ENCODE results near the gene SRPX2. TPM values are rescaled to one million over a fixed set of nuclear protein-coding genes. Genes with fewer than 3 reads are reported as not detected.
"Not testable (repeated sequence)": the region's sequence is repeated elsewhere in the genome, so short reads cannot be mapped to it uniquely, and the experiment has no call there.

SRPX2 gene
- polyA plus RNA-seq, 4 donors, result 10.5 to 13.0 (median 11.6) TPM

DNA sequence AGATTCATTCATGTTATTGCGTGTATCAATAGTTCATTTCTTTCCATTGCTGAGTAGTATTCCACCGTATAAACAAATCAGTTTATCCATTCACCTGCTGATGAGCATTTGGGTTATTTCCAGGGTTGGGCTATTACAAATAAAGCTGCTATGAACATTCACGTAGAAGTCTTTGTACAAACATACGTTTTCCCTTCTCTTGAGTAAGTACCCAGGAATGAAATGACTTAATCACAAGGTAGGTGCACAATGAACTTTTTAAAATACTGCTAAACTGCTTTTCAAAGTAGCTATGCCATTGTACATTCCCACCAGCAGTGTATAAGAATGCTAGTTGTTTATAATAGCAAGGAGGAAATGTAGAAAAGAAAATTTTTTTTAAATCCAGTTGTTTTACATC is 52.0 kb downstream of the SRPX2 start:
- no peak for DNase-seq (ENCODE audit: low read depth in 4 of 4, low spot score in 3 of 4)

DNA sequence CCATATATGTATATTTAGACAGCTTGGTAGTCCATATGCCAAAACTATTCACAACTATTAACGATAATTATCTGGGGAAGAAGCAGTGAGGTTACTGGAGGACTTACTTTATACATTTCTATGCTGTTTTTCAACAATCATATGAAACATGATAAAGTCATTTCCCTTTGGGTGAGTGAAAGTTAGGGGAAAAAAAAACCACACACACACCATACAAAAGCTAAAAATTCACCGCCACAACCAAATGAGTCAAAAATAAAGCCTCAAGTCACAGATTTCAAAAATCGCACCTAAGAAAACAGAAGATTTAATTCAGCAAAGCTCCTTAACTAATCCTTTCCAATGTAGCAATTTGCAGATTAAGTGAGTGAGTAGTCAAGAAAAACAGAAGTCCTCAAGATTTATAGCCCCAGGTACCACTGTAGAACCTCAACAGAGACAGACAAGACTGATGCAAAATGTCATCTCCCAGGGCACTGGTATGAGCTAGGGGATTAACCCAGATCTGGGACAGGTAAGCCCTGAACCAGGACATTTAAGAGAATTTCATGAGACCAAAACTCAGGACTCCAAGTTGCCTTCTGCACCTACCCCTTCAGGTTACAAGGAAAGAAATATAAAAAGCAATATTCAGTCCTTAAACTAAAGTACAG is 52.8 kb downstream of the SRPX2 start:
- no peak for DNase-seq (ENCODE audit: low read depth in 4 of 4, low spot score in 3 of 4)

DNA sequence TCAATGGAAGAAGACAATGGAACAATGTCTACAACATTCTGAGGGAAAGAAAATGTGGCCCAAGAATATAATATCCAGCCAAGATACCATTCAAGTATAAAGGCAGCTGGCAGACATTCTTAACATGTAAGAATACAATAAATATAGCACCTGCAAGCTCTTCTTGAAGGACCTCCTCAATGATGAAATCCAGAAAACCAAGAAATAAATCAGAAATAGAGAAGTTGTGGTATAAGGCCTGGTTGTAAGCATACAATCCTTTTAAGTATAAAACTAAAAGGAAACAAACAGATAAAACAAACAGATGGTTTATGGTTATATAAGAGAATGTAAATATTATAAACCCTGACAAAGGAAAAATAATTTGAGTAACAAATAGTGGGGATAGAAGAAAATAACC is 54.6 kb downstream of the SRPX2 start:
- DNase-seq (ENCODE audit: low read depth in 4 of 4, low spot score in 3 of 4), result no peak

DNA sequence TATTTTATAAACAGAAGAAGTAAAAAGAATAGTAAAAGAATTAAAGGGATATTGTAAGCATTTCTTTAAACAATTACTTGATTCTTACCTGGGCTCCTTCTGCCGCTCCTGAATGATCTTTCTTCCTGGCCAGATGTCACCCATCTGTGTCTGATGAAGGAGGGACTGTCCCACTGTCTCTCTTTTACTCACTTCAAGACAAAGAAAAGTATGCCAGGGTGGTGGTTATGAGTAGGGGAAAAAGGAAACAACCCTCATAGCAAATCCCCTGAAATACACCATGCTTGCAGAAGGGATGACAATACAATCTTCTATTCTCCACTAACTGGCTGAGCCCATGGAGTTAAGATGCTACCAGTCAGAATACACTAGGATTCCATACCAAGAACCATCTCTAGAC is 56.8 kb downstream of the SRPX2 start:
- DNase-seq (ENCODE audit: low read depth in 4 of 4, low spot score in 3 of 4), result no peak

DNA sequence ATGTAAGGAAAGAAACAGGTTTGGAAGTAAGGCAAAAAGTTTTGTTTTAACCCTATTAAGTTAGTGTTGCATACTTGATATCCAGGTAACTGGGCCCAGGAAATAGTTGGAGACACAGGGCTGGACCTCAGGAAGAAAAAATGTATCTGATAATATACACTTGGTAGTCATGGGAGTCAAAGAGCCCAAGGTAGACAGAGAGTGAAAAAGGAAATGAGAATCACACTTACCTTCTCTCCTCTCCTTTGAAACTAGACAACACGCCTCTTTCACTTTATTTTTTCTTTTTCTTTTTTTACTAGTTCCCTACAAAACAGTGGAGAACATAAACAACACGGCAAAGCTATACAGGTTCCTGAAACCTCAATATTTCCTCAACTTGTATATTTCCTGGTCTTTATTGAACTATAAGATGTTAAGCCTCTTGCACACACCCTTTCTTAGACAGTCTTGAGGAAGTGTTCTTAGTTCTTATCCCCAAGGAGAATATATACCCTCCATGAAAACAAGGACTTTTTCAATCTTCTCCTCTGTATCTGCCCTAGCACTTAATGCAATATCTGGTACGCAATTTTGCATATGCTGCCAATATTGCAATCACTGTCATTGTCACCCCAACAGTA is 60.7 kb downstream of the SRPX2 start:
- DNase-seq (ENCODE audit: low read depth in 4 of 4, low spot score in 3 of 4), result no peak

DNA sequence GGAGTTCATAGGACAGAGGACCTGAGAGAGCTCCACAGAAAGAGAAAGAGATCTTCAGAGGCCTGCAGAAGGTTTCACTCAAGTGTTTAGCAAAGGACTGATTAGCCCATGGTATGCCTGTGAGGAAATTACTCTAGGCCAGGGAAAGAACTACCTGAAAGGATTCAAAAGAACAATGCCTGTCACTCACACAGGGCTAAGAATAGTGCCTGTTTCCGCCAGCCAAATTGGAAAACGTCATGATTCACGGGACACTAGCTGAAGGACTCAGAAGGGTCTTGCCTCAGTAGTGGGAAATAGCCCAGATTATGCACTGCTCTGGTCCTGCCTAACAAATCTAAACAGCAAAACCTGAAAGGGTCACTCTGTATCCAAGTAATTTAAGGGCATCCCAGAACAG is 66.8 kb downstream of the SRPX2 start:
- no peak for DNase-seq (ENCODE audit: low read depth in 4 of 4, low spot score in 3 of 4)

DNA sequence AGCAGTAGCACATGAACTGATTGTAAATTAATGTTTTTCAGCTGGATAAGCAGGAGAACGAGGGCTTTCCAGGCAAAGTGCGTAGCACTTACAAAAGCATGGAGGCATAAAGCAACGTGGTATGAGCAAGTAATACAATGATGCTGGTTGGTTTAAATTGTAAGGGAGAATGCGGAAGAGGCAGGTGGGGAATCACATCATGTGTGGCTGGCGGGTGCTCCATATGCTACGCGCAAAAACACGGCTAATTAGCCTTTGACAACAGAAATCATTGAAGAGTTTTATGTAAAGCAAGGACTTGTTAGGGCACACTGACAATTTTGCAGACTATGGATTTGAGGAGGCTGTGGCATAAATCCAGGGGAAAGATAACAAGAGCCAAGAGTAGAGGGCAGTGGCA is 73.4 kb downstream of the SRPX2 start:
- DNase-seq (ENCODE audit: low read depth in 4 of 4, low spot score in 3 of 4), result no peak

DNA sequence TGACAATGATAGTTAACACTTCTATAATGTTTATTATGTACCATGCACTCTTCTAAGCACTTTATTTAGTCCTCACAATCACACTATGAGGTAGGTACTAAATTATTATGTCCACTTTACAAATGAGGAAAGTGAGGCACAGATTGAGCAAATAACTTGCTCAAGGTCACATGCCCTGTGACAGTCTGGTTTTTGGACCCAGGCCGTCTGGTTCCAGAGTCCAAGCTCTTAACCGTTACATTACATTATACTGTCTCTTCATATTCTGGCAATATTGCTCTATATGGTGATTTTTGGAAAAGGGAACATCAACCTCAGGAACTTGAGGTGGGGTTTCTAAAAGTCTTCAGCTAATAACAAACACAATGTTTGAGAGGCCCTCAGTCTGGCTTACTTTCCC is 75.1 kb downstream of the SRPX2 start:
- DNase-seq (ENCODE audit: low read depth in 4 of 4, low spot score in 3 of 4), result no peak

DNA sequence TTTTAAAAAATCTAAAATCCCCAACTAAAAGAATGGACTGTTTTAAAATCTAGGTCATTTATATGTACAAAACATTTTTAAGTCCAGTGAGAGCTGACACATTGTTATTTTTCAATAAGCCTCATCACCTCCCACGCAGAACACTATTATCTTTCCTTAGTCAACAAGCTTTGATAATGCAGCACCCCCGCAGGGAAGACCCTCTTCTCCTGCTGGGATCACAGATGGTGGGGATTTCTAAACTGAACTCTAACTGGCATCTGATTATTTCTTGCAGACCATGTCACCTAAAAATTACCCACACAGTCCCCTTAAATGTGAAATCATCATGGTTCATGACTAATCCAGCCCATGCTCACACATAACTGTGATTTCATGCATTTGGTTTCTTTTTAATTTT is 76.3 kb downstream of the SRPX2 start:
- no peak for DNase-seq (ENCODE audit: low read depth in 4 of 4, low spot score in 3 of 4)

DNA sequence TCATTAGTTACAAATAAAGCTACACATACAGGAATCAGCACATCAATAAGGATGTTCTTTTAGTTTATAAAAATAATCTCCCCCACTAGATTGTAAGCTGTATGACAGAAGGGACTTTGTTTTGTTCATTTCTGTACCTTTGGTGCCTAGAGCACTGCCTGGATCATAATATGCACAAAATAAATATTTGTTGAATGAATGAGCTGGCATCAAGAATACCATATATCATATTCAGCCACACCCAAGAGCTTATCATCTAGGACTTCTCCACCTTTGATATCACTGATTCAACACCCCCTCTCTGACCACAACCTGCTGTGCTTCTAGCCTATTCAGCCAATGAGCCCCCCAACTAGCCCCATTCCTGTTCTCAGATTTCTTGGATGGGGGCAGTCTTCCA is 77.3 kb downstream of the SRPX2 start:
- DNase-seq (ENCODE audit: low read depth in 4 of 4, low spot score in 3 of 4), result no peak

DNA sequence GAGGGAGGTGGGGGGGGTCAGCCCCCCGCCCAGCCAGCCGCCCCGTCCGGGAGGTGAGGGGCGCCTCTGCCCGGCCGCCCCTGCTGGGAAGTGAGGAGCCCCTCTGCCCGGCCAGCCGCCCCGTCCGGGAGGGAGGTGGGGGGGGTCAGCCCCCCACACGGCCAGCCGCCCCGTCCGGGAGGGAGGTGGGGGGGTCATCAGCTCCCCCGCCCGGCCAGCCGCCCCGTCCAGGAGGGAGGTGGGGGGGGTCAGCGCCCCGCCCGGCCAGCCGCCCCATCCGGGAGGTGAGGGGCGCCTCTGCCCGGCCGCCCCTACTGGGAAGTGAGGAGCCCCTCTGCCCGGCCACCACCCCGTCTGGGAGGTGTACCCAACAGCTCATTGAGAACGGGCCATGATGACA is 80.0 kb downstream of the SRPX2 start:
- DNase-seq (ENCODE audit: low read depth in 4 of 4, low spot score in 3 of 4), result not testable (repeated sequence)

Other genes with a start within 250 kb of the SRPX2 start
- gene PCDH19, start 233.9 kb upstream of the SRPX2 start, polyA plus RNA-seq (ENCODE audit: insufficient read length in 4 of 4), result 1 to 10 TPM; 2.2 to 3.5 (median 2.7) TPM
- 1 to 10 TPM; 3.2 to 3.8 (median 3.5) TPM for gene TNMD, start 59.3 kb upstream of the SRPX2 start, polyA plus RNA-seq (ENCODE audit: insufficient read length in 4 of 4)
- 100 to 1,000 TPM; 161 to 184 (median 176) TPM for gene TSPAN6, start 7.4 kb upstream of the SRPX2 start, polyA plus RNA-seq (ENCODE audit: insufficient read length in 4 of 4)
- gene SYTL4, start 87.9 kb downstream of the SRPX2 start, polyA plus RNA-seq (ENCODE audit: insufficient read length in 4 of 4), result 10 to 100 TPM; 22.6 to 24.1 (median 23.5) TPM
- gene CSTF2, start 176.2 kb downstream of the SRPX2 start, polyA plus RNA-seq (ENCODE audit: insufficient read length in 4 of 4), result 10 to 100 TPM; 21.4 to 23.5 (median 22.8) TPM
- 1 to 10 TPM in 3 of 4 donors, under 1 TPM in 1; 0.42 to 1.2 (median 1.1) TPM for gene NOX1, start 230.2 kb downstream of the SRPX2 start, polyA plus RNA-seq (ENCODE audit: insufficient read length in 4 of 4)

Measured in right renal pelvis (tissue), 4 donors.